ENCODE measurements around the gene HS1BP3. TPM values are rescaled to one million over a fixed set of nuclear protein-coding genes. Genes with fewer than 3 reads are reported as not detected.
A peak's percentile ranks its signal among the peaks of the same experiment; 100 is the strongest.

The HS1BP3 gene
- total RNA-seq, 1 experiment from 2014 or later = 16.2 TPM

- CTCF ChIA-PET = interaction anchor here (0.6 kb wide), 1 partner anchor 14 kb away, joined by 10 read pairs; no protein-coding TSS in a partner anchor
- no TSS peak for BruUV-seq (replicated peaks)
- no peaks in the 10 kb centered on the region for H3K27me3 ChIP-seq (ENCODE audit: insufficient read depth, low read depth)
- no peaks in the 10 kb centered on the region for H3K79me2 ChIP-seq (ENCODE audit: low read depth)
- H3K9me3 ChIP-seq (ENCODE audit: insufficient read depth, low read depth) = no peaks in the 10 kb centered on the region
- peaks cover 33% of the 10 kb centered on the region for H3K4me1 ChIP-seq (replicated peaks; ENCODE audit: insufficient read depth)
- no peak for DNase-seq
- H2AFZ ChIP-seq = no peak overlapping the region
- no peaks in the 10 kb centered on the region for H3K36me3 ChIP-seq (ENCODE audit: low read depth)
- no peak overlapping the region for H3K4me3 ChIP-seq
- no peaks in the 10 kb centered on the region for H3K9me2 ChIP-seq (ENCODE audit: insufficient read depth)
- H3K4me2 ChIP-seq = peak overlapping the region; percentile 46
- H3K27ac ChIP-seq = no peak overlapping the region
- TF ChIP-seq CTCF (conservative IDR thresholded peaks at IDR 0.05) (no peak), EZH2 (IDR thresholded peaks at IDR 0.05; ENCODE audit: low read depth) (no peak)
- H4K20me1 ChIP-seq (ENCODE audit: insufficient read depth) = no peaks in the 10 kb centered on the region
- H3F3A ChIP-seq (ENCODE audit: insufficient read depth, low read depth) = peaks cover 14% of the 10 kb centered on the region
- intact Hi-C loops (cut with micrococcal nuclease; ENCODE audit: unreplicated experiment) = no loop called here
- POLR2A ChIA-PET (ENCODE audit: unreplicated experiment) = no interaction called here
These were observed 37.7 kb downstream of the HS1BP3 start for GRCh38 chr2:20612925-20613916.

GRCh38 chr2:20611844-20612356 lies 39.0 kb downstream of the HS1BP3 start:
- Histone ChIP-seq H3K27ac (no peak overlapping the region), H3K9me3 (ENCODE audit: insufficient read depth, low read depth) (peaks cover 8% of the 10 kb centered on the region; the same call in 1 of the 2 replicates), H3K27me3 (ENCODE audit: insufficient read depth, low read depth) (no peaks in the 10 kb centered on the region), H3K4me3 (no peak overlapping the region), H3K4me2 (no peak overlapping the region), H3K9me2 (ENCODE audit: insufficient read depth) (no peaks in the 10 kb centered on the region), H2AFZ (no peak overlapping the region), H3K79me2 (ENCODE audit: low read depth) (no peaks in the 10 kb centered on the region), H3K36me3 (ENCODE audit: low read depth) (no peaks in the 10 kb centered on the region), H4K20me1 (ENCODE audit: insufficient read depth) (no peaks in the 10 kb centered on the region), H3K4me1 (replicated peaks; ENCODE audit: insufficient read depth) (peaks cover 22% of the 10 kb centered on the region), H3F3A (ENCODE audit: insufficient read depth, low read depth) (peaks cover 14% of the 10 kb centered on the region)
- no peak for DNase-seq
- TF ChIP-seq EZH2 (IDR thresholded peaks at IDR 0.05; ENCODE audit: low read depth) (no peak), CTCF (conservative IDR thresholded peaks at IDR 0.05) (no peak)
- POLR2A ChIA-PET (ENCODE audit: unreplicated experiment) = interaction anchor here (1.2 kb wide), 1 partner anchor 165 kb away, joined by 10 read pairs; the partner anchor contains the start of gene RHOB
- no TSS peak for BruUV-seq (replicated peaks)
- intact Hi-C loops (cut with micrococcal nuclease; ENCODE audit: unreplicated experiment) = no loop called here
- CTCF ChIA-PET = interaction anchor here (0.6 to 1.1 kb wide), 2 partner anchors 13 to 163 kb away, joined by 3 to 10 read pairs; no protein-coding TSS in a partner anchor

DNA sequence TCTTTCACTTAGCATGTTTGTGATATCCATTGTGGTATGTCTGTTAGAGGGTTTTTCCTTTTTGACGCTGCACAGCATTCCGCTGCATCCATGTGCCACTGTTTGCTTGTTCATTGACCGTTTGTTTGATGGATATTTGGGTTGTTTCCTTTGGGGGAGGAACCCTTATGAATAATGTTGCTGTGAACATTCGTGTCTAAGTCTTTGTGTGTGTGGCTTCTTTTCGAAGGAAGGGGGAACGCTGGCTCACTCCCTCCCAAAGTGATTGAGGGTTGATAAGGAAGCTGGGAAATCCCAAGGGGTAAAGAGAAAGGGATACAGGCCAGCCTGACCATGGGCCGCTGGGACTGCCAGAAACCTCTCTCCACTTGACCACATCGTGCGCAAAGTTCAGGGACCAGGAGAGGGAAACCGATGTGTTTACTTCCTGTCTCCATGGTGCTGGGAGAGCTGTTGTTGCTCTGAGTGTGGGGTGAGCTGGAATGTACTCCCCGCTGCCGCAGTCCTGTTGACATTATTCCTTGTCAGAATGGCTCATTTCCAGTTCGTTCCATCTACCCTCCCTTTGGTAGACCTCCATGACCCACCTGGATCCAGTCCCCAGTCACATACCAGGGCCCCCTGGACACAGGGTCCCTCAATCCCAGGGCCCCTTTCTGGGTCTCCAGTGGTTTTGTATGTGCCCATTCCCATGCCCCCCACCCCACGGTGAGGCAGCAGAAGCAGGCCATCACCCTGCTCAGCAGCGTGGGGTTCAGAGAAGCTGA lies 39.6 kb downstream of the HS1BP3 start:
- Histone ChIP-seq H3K9me3 (ENCODE audit: insufficient read depth, low read depth) (peaks cover 10% of the 10 kb centered on the region), H3K27ac (no peak overlapping the region), H3K4me1 (replicated peaks; ENCODE audit: insufficient read depth) (peaks cover 22% of the 10 kb centered on the region), H3K4me3 (no peak overlapping the region), H4K20me1 (ENCODE audit: insufficient read depth) (no peaks in the 10 kb centered on the region), H3K79me2 (ENCODE audit: low read depth) (no peaks in the 10 kb centered on the region), H3K27me3 (ENCODE audit: insufficient read depth, low read depth) (no peaks in the 10 kb centered on the region), H3K9me2 (ENCODE audit: insufficient read depth) (no peaks in the 10 kb centered on the region), H3F3A (ENCODE audit: insufficient read depth, low read depth) (peaks cover 14% of the 10 kb centered on the region), H3K36me3 (ENCODE audit: low read depth) (no peaks in the 10 kb centered on the region), H2AFZ (no peak overlapping the region), H3K4me2 (no peak overlapping the region)
- TF ChIP-seq EZH2 (IDR thresholded peaks at IDR 0.05; ENCODE audit: low read depth) (no peak), CTCF (conservative IDR thresholded peaks at IDR 0.05) (no peak)
- intact Hi-C loops (cut with micrococcal nuclease; ENCODE audit: unreplicated experiment) = no loop called here
- no TSS peak for BruUV-seq (replicated peaks)
- POLR2A ChIA-PET (ENCODE audit: unreplicated experiment) = interaction anchor here (1.2 kb wide), 1 partner anchor 164 kb away, joined by 10 read pairs; the partner anchor contains the start of gene RHOB
- DNase-seq = peak in 1 of 2 experiments; percentile 74
- CTCF ChIA-PET = interaction anchor here (0.6 to 1.1 kb wide), 3 partner anchors 12 to 168 kb away, joined by 3 to 10 read pairs (median 4); no protein-coding TSS in a partner anchor

All from PC-9 (cell line).